HG03521 (cell line): ENCODE measurements around the gene SLC39A11.
"Not testable (repeated sequence)": the region's sequence is repeated elsewhere in the genome, so short reads cannot be mapped to it uniquely, and the experiment has no call there.

ENCODE experiments used
- ATAC-seq: cut with Tn5 transposase; IDR thresholded peaks from one replicate; pipeline ENCODE4 v1.9.1; 2021; ENCODE audit warnings: mild to moderate bottlenecking, moderate library complexity; ENCODE audit not compliant: unreplicated experiment

SLC39A11 gene

GRCh38 chr17:73072219-73072962 lies 20.1 kb downstream of the SLC39A11 start:
- ATAC-seq, result no peak

- ATAC-seq, result no peak
Observed at GRCh38 chr17:73071066-73071999, 21.2 kb downstream of the SLC39A11 start.

GRCh38 chr17:73069841-73070240 lies 22.6 kb downstream of the SLC39A11 start:
- ATAC-seq, result no peak

GRCh38 chr17:73069164-73069770 lies 23.2 kb downstream of the SLC39A11 start:
- ATAC-seq, result no peak

GRCh38 chr17:73068322-73069153 lies 23.9 kb downstream of the SLC39A11 start:
- no peak for ATAC-seq

GRCh38 chr17:73067699-73068098 lies 24.8 kb downstream of the SLC39A11 start:
- ATAC-seq, result not testable (repeated sequence)

GRCh38 chr17:73067075-73067474 lies 25.4 kb downstream of the SLC39A11 start:
- ATAC-seq, result no peak

GRCh38 chr17:73066148-73066884 lies 26.2 kb downstream of the SLC39A11 start:
- no peak for ATAC-seq

GRCh38 chr17:73065376-73065775 lies 27.1 kb downstream of the SLC39A11 start:
- no peak for ATAC-seq

GRCh38 chr17:73064084-73064938 lies 28.2 kb downstream of the SLC39A11 start:
- no peak for ATAC-seq

- no peak for ATAC-seq
Observed at GRCh38 chr17:73062726-73063125, 29.8 kb downstream of the SLC39A11 start.

GRCh38 chr17:73061161-73061560 lies 31.3 kb downstream of the SLC39A11 start:
- ATAC-seq, result no peak

GRCh38 chr17:73060721-73061120 lies 31.8 kb downstream of the SLC39A11 start:
- ATAC-seq, result no peak

- not testable (repeated sequence) for ATAC-seq
Observed at GRCh38 chr17:73059713-73060112, 32.8 kb downstream of the SLC39A11 start.

GRCh38 chr17:73058022-73058421 lies 34.5 kb downstream of the SLC39A11 start:
- no peak for ATAC-seq

- ATAC-seq, result no peak
Observed at GRCh38 chr17:73057196-73057595, 35.3 kb downstream of the SLC39A11 start.

- no peak for ATAC-seq
Observed at GRCh38 chr17:73052923-73053322, 39.6 kb downstream of the SLC39A11 start.

GRCh38 chr17:73050797-73051196 lies 41.7 kb downstream of the SLC39A11 start:
- ATAC-seq, result no peak

- no peak for ATAC-seq
Observed at GRCh38 chr17:73048170-73048569, 44.3 kb downstream of the SLC39A11 start.
